Measurements from ENCODE around the gene LAMA2. TPM values are rescaled to one million over a fixed set of nuclear protein-coding genes. Genes with fewer than 3 reads are reported as not detected.

Gene LAMA2
- total RNA-seq, 1 experiment from 2014 or later = 0.41 TPM

- DNase-seq (ENCODE audit: low read depth) = no peak
- in situ Hi-C loops (cut with HindIII; ENCODE audit: low pct_unique_long_range_greater_than_20kb, low sequenced_read_pairs) = no loop called here
These were observed 301.9 kb downstream of the LAMA2 start for GRCh38 chr6:129184808-129185366.

DNA sequence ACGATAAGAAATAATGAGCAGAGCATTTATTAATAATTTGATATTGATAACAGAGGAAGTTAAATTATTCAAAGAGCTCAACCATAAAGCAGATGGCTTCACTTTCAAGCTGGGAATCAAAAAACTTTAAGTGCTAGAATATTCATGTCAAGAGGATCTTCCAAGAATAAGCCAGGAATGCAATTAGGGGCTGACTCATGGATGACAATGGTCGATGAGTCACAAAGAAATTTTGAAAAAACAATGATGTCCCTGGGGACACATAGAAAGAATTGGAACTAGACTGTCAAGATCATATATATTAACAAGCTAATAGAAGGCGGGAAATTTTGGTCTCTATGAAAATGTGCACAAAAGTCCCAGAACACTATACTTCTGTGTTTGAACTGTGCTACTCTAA, 304.1 kb downstream of the LAMA2 start:
- in situ Hi-C loops (cut with HindIII; ENCODE audit: low pct_unique_long_range_greater_than_20kb, low sequenced_read_pairs) = no loop called here
- DNase-seq (ENCODE audit: low read depth) = peak; percentile 54

DNA sequence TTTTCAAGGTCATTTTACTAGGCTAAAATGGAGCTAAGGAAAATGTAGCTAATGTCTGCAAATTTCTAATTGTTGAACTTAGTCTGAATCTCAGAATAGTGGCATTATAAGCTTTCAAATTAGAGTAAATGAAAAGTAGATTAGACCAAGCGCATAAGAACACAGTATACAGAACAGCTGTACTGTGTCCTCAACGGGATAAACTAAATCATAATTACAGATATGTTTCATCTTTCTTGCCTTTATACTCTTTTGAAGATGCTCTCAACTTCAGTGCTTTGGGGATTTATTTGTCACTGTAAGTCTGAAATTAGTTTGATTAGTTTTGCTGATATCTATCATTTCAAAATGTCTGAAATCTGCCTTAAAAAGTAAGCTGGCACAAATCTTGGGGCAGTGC, 305.4 kb downstream of the LAMA2 start:
- in situ Hi-C loops (cut with HindIII; ENCODE audit: low pct_unique_long_range_greater_than_20kb, low sequenced_read_pairs) = no loop called here
- no peak for DNase-seq (ENCODE audit: low read depth)

GRCh38 chr6:129188795-129189194, 305.9 kb downstream of the LAMA2 start:
- in situ Hi-C loops (cut with HindIII; ENCODE audit: low pct_unique_long_range_greater_than_20kb, low sequenced_read_pairs) = no loop called here
- DNase-seq (ENCODE audit: low read depth) = no peak

- in situ Hi-C loops (cut with HindIII; ENCODE audit: low pct_unique_long_range_greater_than_20kb, low sequenced_read_pairs) = no loop called here
These were observed 306.3 kb downstream of the LAMA2 start for GRCh38 chr6:129189266-129189665.

DNA sequence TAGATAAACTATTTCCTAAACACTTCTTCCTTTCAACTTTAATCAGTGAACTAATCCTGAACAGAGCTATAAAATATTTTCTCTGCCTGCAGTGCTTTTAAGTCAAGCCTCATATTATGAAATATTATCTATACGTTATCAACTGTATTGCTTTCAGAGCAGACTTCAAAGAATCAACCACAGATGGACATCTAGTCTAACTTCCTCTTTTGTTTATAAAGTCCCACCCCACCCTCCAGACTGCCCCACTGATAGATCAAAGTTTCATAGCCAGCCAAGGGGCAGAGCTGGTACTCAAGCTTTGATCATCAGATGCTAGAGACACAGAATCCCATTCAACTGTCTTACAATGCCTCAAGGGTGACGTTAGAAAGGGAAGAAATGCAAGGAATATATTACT, 308.3 kb downstream of the LAMA2 start:
- no peak for DNase-seq (ENCODE audit: low read depth)
- in situ Hi-C loops (cut with HindIII; ENCODE audit: low pct_unique_long_range_greater_than_20kb, low sequenced_read_pairs) = no loop called here

More at GRCh38 chr6:129189266-129189665, 306.3 kb downstream of the LAMA2 start:
- DNase-seq (ENCODE audit: low read depth) = no peak

- DNase-seq (ENCODE audit: low read depth) = no peak
- in situ Hi-C loops (cut with HindIII; ENCODE audit: low pct_unique_long_range_greater_than_20kb, low sequenced_read_pairs) = no loop called here
These were observed 309.6 kb downstream of the LAMA2 start for GRCh38 chr6:129192458-129192989.

GRCh38 chr6:129194306-129194941, 311.5 kb downstream of the LAMA2 start:
- DNase-seq (ENCODE audit: low read depth) = no peak
- in situ Hi-C loops (cut with HindIII; ENCODE audit: low pct_unique_long_range_greater_than_20kb, low sequenced_read_pairs) = no loop called here

DNA sequence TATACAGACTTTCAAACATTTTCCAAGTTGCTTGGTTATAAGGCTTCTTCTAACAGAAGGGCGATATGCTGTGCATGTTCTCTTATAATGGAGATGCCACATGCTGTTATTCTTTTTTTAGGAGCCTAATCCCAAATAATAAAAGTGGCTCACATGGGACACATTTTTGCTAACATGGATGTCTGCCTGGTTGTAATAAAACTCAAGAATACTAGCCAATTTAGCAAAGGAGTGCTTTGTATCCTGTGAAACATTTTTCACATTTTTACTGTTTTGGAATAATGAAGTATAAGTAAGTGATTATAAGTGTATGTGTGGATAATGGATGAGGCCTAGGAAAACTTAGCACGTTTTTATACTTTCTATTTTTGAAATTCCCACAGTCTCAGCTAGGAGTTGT, 312.2 kb downstream of the LAMA2 start:
- in situ Hi-C loops (cut with HindIII; ENCODE audit: low pct_unique_long_range_greater_than_20kb, low sequenced_read_pairs) = no loop called here
- DNase-seq (ENCODE audit: low read depth) = no peak

DNA sequence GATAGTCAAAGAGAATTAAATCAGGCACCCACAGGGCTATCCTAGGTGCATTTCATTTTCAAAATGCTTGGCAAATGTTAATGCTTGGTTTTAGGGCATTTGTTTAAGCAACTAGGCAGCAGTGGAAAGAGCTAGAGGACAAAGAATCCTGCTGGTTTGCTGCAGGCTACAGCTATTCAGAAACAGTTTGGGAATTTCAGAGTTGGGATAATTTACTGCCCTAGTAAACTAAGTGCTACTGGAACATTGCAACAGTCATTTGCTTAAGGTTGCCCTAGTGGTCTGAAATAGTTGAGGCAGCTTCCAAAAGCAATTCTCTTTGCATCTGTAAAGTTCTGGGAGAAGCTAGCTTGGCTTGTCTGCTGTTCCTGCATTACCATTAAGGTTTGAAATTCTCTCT, 312.7 kb downstream of the LAMA2 start:
- in situ Hi-C loops (cut with HindIII; ENCODE audit: low pct_unique_long_range_greater_than_20kb, low sequenced_read_pairs) = no loop called here
- DNase-seq (ENCODE audit: low read depth) = no peak

GRCh38 chr6:129197154-129197553, 314.2 kb downstream of the LAMA2 start:
- DNase-seq (ENCODE audit: low read depth) = no peak

DNA sequence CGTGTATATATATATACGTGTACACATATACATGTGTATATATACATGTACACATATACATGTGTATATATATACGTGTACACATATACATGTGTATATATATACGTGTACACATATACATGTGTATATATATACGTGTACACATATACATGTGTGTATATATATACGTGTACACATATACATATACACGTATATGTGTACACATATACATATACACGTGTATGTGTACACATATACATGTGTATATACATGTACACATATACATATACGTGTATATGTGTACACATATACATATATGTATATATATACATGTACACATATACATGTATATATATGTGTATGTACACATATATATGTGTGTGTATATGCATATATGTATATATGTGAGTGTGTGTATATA, 317.2 kb downstream of the LAMA2 start:
- in situ Hi-C loops (cut with HindIII; ENCODE audit: low pct_unique_long_range_greater_than_20kb, low sequenced_read_pairs) = no loop called here
- DNase-seq (ENCODE audit: low read depth) = no peak

More at GRCh38 chr6:129197154-129197553, 314.2 kb downstream of the LAMA2 start:
- in situ Hi-C loops (cut with HindIII; ENCODE audit: low pct_unique_long_range_greater_than_20kb, low sequenced_read_pairs) = no loop called here

DNA sequence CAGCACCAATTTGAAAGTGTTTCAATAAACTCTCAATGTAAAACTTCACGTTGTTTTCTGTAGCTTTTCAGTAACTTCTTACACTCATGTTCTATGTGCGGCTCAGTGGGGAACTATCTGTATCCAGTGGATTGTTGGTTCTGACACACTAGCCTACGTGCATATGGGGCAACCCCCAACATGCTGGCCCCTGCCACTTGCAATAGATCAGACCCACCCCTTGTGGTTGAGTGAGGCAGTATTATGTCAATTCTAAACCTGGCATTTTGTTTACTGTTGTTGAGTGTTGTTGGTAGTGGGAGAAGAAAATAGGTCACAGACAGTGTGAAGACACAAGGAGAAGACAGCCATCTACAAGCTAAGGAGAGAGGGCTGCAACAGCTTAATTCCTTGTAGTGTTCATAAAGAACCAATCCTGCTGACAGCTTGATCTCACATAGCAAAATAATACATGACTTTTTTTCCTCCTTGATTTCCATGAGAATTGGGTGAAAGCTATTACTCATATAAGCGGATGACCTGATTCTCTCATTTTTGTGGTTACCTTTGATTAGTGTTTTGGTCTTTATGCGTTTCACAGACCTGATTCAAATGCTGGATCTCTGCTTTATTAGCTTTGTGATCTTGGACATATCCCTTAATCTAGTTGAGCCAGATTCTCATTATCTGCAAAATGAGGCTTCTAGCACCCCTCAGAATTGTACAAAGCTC, 320.4 kb downstream of the LAMA2 start:
- in situ Hi-C loops (cut with HindIII; ENCODE audit: low pct_unique_long_range_greater_than_20kb, low sequenced_read_pairs) = no loop called here
- no peak for DNase-seq (ENCODE audit: low read depth)

DNA sequence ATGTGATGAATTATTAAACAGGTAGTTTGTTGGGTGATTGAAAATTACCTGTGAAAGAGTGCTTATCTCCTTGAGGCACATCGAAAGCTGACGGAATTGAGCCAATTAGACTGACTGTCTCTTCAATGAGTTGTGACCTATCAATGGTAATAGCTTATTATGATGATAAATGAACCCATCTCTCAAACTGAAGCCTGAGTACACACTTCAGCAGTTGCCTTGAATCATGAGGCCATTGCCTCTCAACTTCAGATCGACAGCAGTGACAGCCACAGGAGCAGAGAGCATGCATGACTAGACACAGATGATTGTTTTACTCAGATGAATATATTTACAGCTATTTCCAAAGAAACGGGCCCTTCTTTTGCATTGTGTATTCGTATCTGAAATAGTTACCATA, 323.9 kb downstream of the LAMA2 start:
- in situ Hi-C loops (cut with HindIII; ENCODE audit: low pct_unique_long_range_greater_than_20kb, low sequenced_read_pairs) = no loop called here

GRCh38 chr6:129207832-129208231, 324.9 kb downstream of the LAMA2 start:
- in situ Hi-C loops (cut with HindIII; ENCODE audit: low pct_unique_long_range_greater_than_20kb, low sequenced_read_pairs) = no loop called here
- no peak for DNase-seq (ENCODE audit: low read depth)

More for the DNA sequence above, 323.9 kb downstream of the LAMA2 start:
- no peak for DNase-seq (ENCODE audit: low read depth)

- DNase-seq (ENCODE audit: low read depth) = no peak
- in situ Hi-C loops (cut with HindIII; ENCODE audit: low pct_unique_long_range_greater_than_20kb, low sequenced_read_pairs) = no loop called here
These were observed 325.6 kb downstream of the LAMA2 start for GRCh38 chr6:129208415-129209034.

DNA sequence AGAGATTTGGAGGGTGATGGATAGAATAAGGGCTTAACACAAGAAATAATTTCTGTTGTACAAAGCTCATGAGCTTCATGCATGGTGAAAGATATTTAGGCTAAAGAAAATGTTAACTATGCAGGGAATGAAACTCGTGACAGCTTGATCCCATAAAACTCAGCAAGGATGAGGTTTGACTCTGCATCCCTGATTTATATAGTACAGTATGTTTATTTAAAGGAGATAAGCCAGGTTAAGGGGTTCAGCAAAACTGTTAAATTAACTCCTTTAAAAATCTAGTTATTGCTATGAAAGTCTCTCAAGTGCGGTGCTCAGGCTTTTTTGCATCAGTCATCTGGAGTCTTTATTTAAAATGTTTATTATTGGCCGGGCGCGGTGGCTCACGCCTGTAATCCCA, 326.4 kb downstream of the LAMA2 start:
- no peak for DNase-seq (ENCODE audit: low read depth)
- in situ Hi-C loops (cut with HindIII; ENCODE audit: low pct_unique_long_range_greater_than_20kb, low sequenced_read_pairs) = no loop called here

- no peak for DNase-seq (ENCODE audit: low read depth)
- in situ Hi-C loops (cut with HindIII; ENCODE audit: low pct_unique_long_range_greater_than_20kb, low sequenced_read_pairs) = no loop called here
These were observed 327.7 kb downstream of the LAMA2 start for GRCh38 chr6:129210684-129211083.

GRCh38 chr6:129211626-129212025, 328.7 kb downstream of the LAMA2 start:
- no peak for DNase-seq (ENCODE audit: low read depth)
- in situ Hi-C loops (cut with HindIII; ENCODE audit: low pct_unique_long_range_greater_than_20kb, low sequenced_read_pairs) = no loop called here

Data from Caki2 (cell line).